Measurements from ENCODE around the gene SLC22A12. TPM values are rescaled to one million over a fixed set of nuclear protein-coding genes. Genes with fewer than 3 reads are reported as not detected.
A peak's percentile ranks its signal among the peaks of the same experiment; 100 is the strongest.

Gene SLC22A12
- total RNA-seq, 1 donor from 2014 or later: not detected

DNA sequence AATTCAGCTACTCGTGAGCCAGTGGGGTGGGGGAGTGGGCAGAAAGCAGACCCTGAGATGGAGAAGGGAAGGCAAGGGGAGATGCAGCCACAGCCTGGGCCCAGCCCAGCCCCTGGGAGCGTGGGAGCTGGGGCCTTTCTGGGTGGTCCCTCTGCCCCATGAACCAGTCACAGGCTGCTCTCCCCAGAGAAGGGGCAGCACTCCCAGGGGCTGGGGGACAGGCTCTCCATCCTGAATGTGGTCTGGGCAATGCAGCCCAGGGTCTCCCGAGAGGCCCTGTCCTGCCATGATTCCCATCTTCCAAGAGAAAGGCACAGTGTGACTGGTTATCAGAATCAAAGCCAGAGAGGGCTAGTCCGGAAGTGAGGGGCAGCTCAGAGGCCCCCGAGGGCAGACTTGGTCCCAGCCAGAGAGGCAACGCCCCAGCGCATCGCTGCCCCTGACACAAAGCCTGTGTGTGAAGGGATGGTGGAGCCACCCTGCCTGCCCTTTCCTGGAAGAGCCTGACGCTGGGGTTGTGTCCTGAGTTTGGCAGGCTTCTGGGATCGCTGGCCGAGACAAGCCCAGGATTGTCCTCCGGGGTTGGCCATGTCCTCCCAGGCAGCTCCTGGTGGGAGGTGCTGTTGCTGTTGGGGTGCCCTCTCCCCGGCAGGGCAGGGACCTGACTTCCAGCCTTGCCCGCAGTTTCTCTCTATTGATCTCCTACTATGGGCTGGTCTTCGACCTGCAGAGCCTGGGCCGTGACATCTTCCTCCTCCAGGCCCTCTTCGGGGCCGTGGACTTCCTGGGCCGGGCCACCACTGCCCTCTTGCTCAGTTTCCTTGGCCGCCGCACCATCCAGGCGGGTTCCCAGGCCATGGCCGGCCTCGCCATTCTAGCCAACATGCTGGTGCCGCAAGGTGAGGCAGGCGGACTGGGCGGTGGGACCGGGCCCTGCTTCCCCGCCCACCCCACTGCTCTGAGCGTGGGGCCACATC lies 23.8 kb upstream of the SLC22A12 start:
- peak overlapping the region; percentile 71 for H3K27ac ChIP-seq
- peak overlapping the region; percentile 95 for H2AFZ ChIP-seq (replicated peaks)
- peak overlapping the region; percentile 76 for H3K4me2 ChIP-seq
- peak overlapping the region; percentile 90 for H3K27ac Mint-ChIP-seq
- DNase-seq (ENCODE audit: low spot score): peak; percentile 67
- H3K9me3 ChIP-seq (ENCODE audit: low read depth): no peaks in the 10 kb centered on the region
- H3K79me2 ChIP-seq (ENCODE audit: low read depth): no peaks in the 10 kb centered on the region
- H3K9ac ChIP-seq: no peak overlapping the region
- H3K9me3 Mint-ChIP-seq: no peaks in the 10 kb centered on the region
- no peak for TF ChIP-seq EZH2phosphoT487 (IDR thresholded peaks at IDR 0.05)
- TF ChIP-seq, protein P1, sequence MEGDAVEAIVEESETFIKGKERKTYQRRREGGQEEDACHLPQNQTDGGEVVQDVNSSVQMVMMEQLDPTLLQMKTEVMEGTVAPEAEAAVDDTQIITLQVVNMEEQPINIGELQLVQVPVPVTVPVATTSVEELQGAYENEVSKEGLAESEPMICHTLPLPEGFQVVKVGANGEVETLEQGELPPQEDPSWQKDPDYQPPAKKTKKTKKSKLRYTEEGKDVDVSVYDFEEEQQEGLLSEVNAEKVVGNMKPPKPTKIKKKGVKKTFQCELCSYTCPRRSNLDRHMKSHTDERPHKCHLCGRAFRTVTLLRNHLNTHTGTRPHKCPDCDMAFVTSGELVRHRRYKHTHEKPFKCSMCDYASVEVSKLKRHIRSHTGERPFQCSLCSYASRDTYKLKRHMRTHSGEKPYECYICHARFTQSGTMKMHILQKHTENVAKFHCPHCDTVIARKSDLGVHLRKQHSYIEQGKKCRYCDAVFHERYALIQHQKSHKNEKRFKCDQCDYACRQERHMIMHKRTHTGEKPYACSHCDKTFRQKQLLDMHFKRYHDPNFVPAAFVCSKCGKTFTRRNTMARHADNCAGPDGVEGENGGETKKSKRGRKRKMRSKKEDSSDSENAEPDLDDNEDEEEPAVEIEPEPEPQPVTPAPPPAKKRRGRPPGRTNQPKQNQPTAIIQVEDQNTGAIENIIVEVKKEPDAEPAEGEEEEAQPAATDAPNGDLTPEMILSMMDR (IDR thresholded peaks at IDR 0.05): no peak
- no peak for TF ChIP-seq EZH2 (IDR thresholded peaks at IDR 0.05)
- no peaks in the 10 kb centered on the region for H4K20me1 ChIP-seq (ENCODE audit: low read depth)
- H3K27me3 ChIP-seq: no peaks in the 10 kb centered on the region
- peaks cover 27% of the 10 kb centered on the region for H3K4me1 ChIP-seq
- H3K4me3 ChIP-seq: peak overlapping the region; percentile 42
- H3K36me3 ChIP-seq: no peaks in the 10 kb centered on the region
- peak overlapping the region; percentile 69 for H3K4me3 Mint-ChIP-seq
- H3K4me1 Mint-ChIP-seq: peaks cover 48% of the 10 kb centered on the region
- H3K27me3 Mint-ChIP-seq (ENCODE audit: insufficient read depth, low read depth): peaks cover 9% of the 10 kb centered on the region
- H3F3A ChIP-seq (ENCODE audit: low read depth): peaks cover 15% of the 10 kb centered on the region
- H3K36me3 Mint-ChIP-seq: no peaks in the 10 kb centered on the region

DNA sequence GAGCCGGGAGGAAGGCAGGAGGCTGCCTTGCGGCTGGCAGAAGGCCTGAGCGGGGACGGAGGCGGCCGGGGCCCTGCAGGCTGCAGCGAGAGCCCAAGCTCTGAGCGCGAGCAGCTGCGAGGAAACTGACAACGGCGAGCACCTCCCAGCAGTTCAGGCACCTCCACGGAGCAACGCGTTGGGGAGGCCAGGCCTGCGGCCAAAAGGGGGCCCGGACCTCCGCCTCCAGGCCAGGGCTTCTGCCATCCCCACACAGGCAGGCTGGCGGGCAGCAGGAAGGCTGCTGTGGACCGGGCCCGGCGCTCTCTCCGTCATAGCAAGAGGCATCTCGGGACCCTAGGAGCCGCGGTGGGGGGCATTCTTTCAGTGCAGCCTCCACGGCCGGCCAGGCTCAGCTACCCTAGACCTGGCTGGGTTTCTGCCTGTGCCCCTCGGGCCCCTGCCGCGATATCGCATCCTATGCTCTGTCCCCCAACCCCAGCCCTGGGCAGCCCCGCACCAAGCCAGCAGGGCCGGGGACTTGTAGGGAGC lies 22.9 kb upstream of the SLC22A12 start:
- DNase-seq (ENCODE audit: low spot score): no peak
- Histone ChIP-seq H3K4me3 (no peak overlapping the region), H3K27ac (no peak overlapping the region), H3K9me3 (ENCODE audit: low read depth) (no peaks in the 10 kb centered on the region), H3K27me3 (no peaks in the 10 kb centered on the region), H3F3A (ENCODE audit: low read depth) (peaks cover 15% of the 10 kb centered on the region), H3K4me1 (peaks cover 32% of the 10 kb centered on the region), H2AFZ (replicated peaks) (no peak overlapping the region), H3K4me2 (no peak overlapping the region), H4K20me1 (ENCODE audit: low read depth) (no peaks in the 10 kb centered on the region), H3K9ac (no peak overlapping the region), H3K36me3 (no peaks in the 10 kb centered on the region), H3K79me2 (ENCODE audit: low read depth) (no peaks in the 10 kb centered on the region)
- no peak overlapping the region for H3K27ac Mint-ChIP-seq
- H3K4me3 Mint-ChIP-seq: no peak overlapping the region
- peaks cover 7% of the 10 kb centered on the region for H3K27me3 Mint-ChIP-seq (ENCODE audit: insufficient read depth, low read depth)
- peaks cover 54% of the 10 kb centered on the region for H3K4me1 Mint-ChIP-seq
- no peak for TF ChIP-seq EZH2phosphoT487 (IDR thresholded peaks at IDR 0.05)
- TF ChIP-seq EZH2 (IDR thresholded peaks at IDR 0.05): no peak
- TF ChIP-seq, protein P1 (IDR thresholded peaks at IDR 0.05): no peak
- no peaks in the 10 kb centered on the region for H3K9me3 Mint-ChIP-seq
- no peaks in the 10 kb centered on the region for H3K36me3 Mint-ChIP-seq

DNA sequence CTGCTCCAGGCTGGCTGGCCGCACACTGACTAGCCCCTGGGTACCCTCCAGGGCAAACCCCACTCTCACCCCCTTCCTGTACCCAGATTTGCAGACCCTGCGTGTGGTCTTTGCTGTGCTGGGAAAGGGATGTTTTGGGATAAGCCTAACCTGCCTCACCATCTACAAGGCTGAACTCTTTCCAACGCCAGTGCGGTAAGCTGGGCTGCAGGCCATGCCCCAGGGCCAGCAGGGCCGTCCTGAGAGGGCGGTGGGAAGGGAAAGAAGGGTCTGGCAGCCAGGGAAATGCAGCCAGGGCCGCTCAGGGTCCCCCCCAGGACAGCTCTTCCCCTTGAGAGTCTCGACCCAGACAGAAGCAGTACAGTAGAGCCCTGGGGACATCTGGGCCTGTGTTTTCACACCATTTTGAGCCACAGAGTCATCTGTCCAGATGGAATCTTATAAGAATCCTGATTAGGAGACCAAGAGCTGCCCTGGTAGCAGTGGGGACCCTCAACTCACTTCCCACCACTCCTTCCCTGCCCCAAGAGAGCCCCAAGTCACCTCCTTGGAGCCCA lies 22.4 kb upstream of the SLC22A12 start:
- Mint-ChIP-seq H3K27ac (peak overlapping the region; percentile 17), H3K4me3 (no peak overlapping the region), H3K4me1 (peaks cover 54% of the 10 kb centered on the region), H3K36me3 (no peaks in the 10 kb centered on the region), H3K27me3 (ENCODE audit: insufficient read depth, low read depth) (peaks cover 7% of the 10 kb centered on the region), H3K9me3 (no peaks in the 10 kb centered on the region)
- Histone ChIP-seq H3K36me3 (no peaks in the 10 kb centered on the region), H3K79me2 (ENCODE audit: low read depth) (no peaks in the 10 kb centered on the region), H3K9me3 (ENCODE audit: low read depth) (no peaks in the 10 kb centered on the region), H3K4me2 (no peak overlapping the region), H3F3A (ENCODE audit: low read depth) (peaks cover 15% of the 10 kb centered on the region), H3K9ac (no peak overlapping the region), H3K4me3 (no peak overlapping the region), H3K4me1 (peaks cover 32% of the 10 kb centered on the region), H3K27ac (no peak overlapping the region), H2AFZ (replicated peaks) (no peak overlapping the region), H4K20me1 (ENCODE audit: low read depth) (no peaks in the 10 kb centered on the region), H3K27me3 (no peaks in the 10 kb centered on the region)
- no peak for DNase-seq (ENCODE audit: low spot score)
- TF ChIP-seq, protein P1 (IDR thresholded peaks at IDR 0.05): no peak
- no peak for TF ChIP-seq EZH2 (IDR thresholded peaks at IDR 0.05)
- TF ChIP-seq EZH2phosphoT487 (IDR thresholded peaks at IDR 0.05): no peak

Data from neural progenitor cell (in vitro differentiated cells).